GM19468 (cell line): ENCODE results near the gene NAB2.

Experiments used
- ATAC-seq: cut with Tn5 transposase; IDR thresholded peaks from one replicate; pipeline ENCODE4 v1.9.1; 2021; ENCODE audit warnings: mild to moderate bottlenecking, moderate library complexity, moderate number of reproducible peaks; ENCODE audit not compliant: unreplicated experiment; ENCODE audit errors: extremely low read depth

NAB2 gene

DNA sequence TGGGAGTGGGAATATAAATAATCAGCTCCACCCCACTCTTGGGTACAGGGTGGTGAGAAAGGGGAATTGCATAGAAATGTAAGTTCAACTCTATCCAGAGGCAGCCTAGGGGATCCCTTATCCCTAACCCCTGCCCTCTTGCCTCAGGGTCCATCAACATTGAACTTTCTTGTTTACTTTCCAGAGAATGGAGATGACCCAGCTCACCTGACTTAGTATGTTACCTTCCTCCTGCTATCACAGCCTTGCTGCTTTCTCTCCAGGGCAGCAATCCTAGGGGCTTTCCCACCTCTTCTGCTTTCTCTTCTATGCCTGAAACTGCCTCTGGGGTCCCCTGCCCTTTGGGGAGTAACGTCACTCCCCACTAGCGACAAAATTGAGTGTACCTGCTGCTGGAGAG lies 42.0 kb downstream of the NAB2 start:
- ATAC-seq: no peak

GRCh38 chr12:57131896-57132744 lies 43.2 kb downstream of the NAB2 start:
- no peak for ATAC-seq

- ATAC-seq: no peak
Measured at GRCh38 chr12:57133013-57133569, 44.2 kb downstream of the NAB2 start.

GRCh38 chr12:57133916-57134315 lies 45.0 kb downstream of the NAB2 start:
- no peak for ATAC-seq

- ATAC-seq: no peak
Measured at GRCh38 chr12:57134949-57135348, 46.0 kb downstream of the NAB2 start.

DNA sequence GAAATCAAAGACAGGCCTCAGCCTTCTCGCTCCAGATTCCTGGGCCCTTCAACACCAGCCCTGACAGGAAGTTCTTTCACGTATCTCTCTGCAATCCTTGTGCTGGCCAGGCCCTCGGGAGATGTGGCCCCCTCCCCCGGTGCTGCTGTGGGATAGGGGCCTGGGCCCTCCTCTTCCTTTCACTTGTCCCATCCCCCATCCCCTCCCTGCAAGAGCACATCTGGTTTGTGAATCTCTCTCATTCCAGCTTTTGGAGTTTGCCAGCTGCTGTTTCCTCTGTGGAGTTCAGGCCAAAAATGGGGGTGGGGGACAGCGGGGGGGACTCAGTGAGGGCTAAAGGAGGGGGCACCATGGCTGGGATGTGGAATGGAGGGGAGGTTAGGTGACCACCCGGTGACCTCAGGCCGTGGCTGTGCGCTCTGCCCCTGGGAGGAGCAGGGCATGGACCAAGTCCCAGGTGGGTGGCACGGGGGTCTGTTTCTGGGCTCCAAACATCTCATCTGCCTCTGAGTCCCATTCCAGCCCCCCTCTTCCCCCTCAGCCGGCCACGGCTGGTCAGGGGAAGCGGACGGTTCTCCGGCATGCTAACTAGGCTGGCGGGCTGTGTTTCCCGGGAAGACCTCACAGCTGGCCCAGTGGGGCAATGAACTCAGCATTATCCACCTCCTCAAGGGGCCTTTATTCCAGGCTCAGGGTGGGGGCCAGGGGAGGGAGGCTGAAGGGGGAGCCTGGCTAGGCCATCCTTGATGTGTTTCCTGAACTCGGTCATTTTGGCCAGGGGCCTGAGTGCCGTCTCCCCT lies 46.8 kb downstream of the NAB2 start:
- no peak for ATAC-seq

DNA sequence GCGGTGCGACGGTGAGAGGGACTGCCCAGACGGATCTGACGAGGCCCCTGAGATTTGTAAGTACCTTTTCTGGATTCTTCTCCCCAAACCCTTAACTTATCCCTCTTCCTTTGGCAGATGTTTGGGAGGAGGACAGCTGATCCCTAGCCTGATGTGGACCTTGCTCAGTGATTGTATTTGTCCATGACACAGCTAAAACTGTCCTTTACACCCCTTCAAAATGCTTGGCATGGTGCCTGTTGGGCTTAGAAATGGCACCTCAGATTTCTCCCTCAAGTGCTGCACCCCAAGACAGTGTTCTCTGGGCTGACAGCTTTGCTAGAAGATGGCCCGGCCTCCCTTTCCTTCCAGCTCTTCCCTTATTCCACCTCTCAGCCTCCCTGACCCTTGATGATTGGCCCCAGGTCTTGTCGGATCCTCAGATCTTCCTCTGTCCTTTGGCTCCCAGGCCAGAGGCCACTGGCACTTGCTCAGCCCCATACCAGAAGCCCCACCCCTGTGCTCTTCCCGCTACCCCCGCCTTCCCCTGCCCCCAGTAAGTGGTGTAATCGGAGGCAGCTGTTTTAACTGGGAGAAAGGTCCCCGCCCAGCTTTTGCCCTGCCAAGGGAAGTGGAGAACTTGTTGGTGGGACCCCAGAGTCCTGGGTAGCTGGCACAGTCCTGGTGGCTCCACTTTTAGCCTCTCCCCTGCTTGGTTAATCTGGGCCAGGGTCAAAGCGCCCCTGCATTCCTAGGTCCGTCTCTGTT lies 49.8 kb downstream of the NAB2 start:
- ATAC-seq: no peak

- no peak for ATAC-seq
Measured at GRCh38 chr12:57139796-57140649, 51.1 kb downstream of the NAB2 start.

- no peak for ATAC-seq
Measured at GRCh38 chr12:57141249-57141648, 52.3 kb downstream of the NAB2 start.

- no peak for ATAC-seq
Measured at GRCh38 chr12:57142121-57142520, 53.2 kb downstream of the NAB2 start.

DNA sequence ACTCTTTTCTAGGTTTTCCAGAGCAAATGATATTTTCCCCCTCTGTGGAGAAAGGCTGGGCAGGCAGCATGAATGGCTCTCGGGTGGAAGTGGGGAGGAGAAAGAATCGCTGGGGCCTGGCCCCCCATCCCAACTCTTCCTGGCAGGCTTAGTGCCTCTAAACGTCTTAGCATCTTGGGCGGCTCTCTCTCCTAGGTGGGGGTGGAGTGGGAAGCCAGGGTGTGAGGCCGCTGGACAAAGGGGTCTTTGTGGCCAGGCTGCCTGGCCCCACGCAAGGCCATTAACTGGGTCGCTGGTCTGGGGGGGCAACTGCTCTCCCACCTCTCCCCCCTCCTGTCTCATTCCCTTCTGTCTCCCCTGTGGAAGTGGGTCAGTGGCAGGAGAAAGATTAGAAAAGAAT lies 53.8 kb downstream of the NAB2 start:
- ATAC-seq: no peak

DNA sequence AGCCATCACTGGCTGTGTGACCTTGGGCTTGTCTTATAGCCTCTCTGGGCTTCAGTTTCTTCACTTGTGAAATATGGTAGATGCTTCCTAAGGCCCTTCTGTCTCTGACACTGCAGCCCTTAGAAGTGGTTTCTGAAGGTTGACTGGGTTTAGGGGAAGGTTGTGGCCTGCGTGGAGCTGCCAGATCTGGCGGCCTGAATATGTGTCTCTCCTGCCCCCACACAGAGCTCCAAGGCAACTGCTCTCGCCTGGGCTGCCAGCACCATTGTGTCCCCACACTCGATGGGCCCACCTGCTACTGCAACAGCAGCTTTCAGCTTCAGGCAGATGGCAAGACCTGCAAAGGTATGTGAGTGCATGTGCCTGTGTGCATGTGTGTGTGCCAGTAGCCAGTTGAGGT lies 54.5 kb downstream of the NAB2 start:
- ATAC-seq: no peak
